HPDE6-E6E7 (cell line): ENCODE data around the gene NOB1.
"Not testable (repeated sequence)": the region's sequence is repeated elsewhere in the genome, so short reads cannot be mapped to it uniquely, and the experiment has no call there.

Experiments
- DNase-seq: peaks from one replicate; pipeline ENCODE4 v3.0.0; 2011; ENCODE audit warnings: missing footprints; ENCODE audit errors: extremely low spot score

The NOB1 gene

GRCh38 chr16:69761983-69762813 is 7.5 kb upstream of the NOB1 start, which contains the start of gene WWP2:
Gene WWP2, plus strand, starts transcription at chr16:69762332. Its CDS starts 24,679 bp downstream, at chr16:69787011.
- peak; percentile 90 for DNase-seq

GRCh38 chr16:69757375-69757774 is 2.6 kb upstream of the NOB1 start:
- DNase-seq = not testable (repeated sequence)

GRCh38 chr16:69756705-69757104 is 2.0 kb upstream of the NOB1 start:
- no peak for DNase-seq

GRCh38 chr16:69754143-69754468 is 620 bp downstream of the NOB1 start:
- no peak for DNase-seq

- DNase-seq = no peak
Observed at GRCh38 chr16:69748694-69749345, 5.9 kb downstream of the NOB1 start.

GRCh38 chr16:69747115-69747514 is 7.6 kb downstream of the NOB1 start:
- no peak for DNase-seq

GRCh38 chr16:69745959-69746358 is 8.8 kb downstream of the NOB1 start:
- DNase-seq = no peak

- no peak for DNase-seq
Observed at GRCh38 chr16:69745232-69745612, 9.5 kb downstream of the NOB1 start.

GRCh38 chr16:69744363-69745231 is 10.1 kb downstream of the NOB1 start:
- DNase-seq = no peak

- no peak for DNase-seq
Observed at GRCh38 chr16:69741951-69742904, 12.5 kb downstream of the NOB1 start.

GRCh38 chr16:69741519-69741918 is 13.2 kb downstream of the NOB1 start:
- DNase-seq = no peak

- DNase-seq = no peak
Observed at GRCh38 chr16:69732101-69732500, 22.6 kb downstream of the NOB1 start.

- not testable (repeated sequence) for DNase-seq
Observed at GRCh38 chr16:69731280-69731679, 23.4 kb downstream of the NOB1 start.

- not testable (repeated sequence) for DNase-seq
Observed at GRCh38 chr16:69729030-69729429, 25.7 kb downstream of the NOB1 start.

- no peak for DNase-seq
Observed at GRCh38 chr16:69727916-69728270, 26.8 kb downstream of the NOB1 start.

- DNase-seq = peak; percentile 99
Observed at GRCh38 chr16:69726313-69727060, 28.2 kb downstream of the NOB1 start, which contains the start of gene NQO1. Gene NQO1, minus strand, starts transcription at chr16:69726560. Its CDS starts 121 bp downstream, at chr16:69726439.

- DNase-seq = no peak
Observed at GRCh38 chr16:69725480-69726312, 29.0 kb downstream of the NOB1 start.

GRCh38 chr16:69724981-69725479 is 29.7 kb downstream of the NOB1 start:
- DNase-seq = no peak

- no peak for DNase-seq
Observed at GRCh38 chr16:69724414-69724873, 30.3 kb downstream of the NOB1 start.
